H9 (cell line): ENCODE results near the gene BCAS1. TPM values are rescaled to one million over a fixed set of nuclear protein-coding genes. Genes with fewer than 3 reads are reported as not detected.

ENCODE experiments used
- DNase-seq: peaks from one replicate; pipeline ENCODE4 v3.0.0-alpha.2; 2017
- H2AFZ ChIP-seq: one replicate; pipeline ENCODE4 v1.6.1; 2013; ENCODE audit warnings: mild to moderate bottlenecking, low read length, control low read depth, moderate library complexity
- H2AK5ac ChIP-seq: 2 replicates; pipeline ENCODE4 v1.6.1; 2013; ENCODE audit warnings: low read length, control low read depth, mixed read lengths; ENCODE audit not compliant: insufficient read length
- H2BK120ac ChIP-seq: one replicate; pipeline ENCODE4 v1.6.1; 2013; ENCODE audit warnings: low read depth, mild to moderate bottlenecking, low read length, control low read depth, inconsistent platforms; ENCODE audit not compliant: poor library complexity, severe bottlenecking
- H2BK12ac ChIP-seq: 2 replicates; pipeline ENCODE4 v1.6.1; 2013; ENCODE audit warnings: low read length, control low read depth, mixed read lengths, low read depth; ENCODE audit not compliant: insufficient read length
- H2BK15ac ChIP-seq: 2 replicates; pipeline ENCODE4 v1.6.1; 2013; ENCODE audit warnings: low read depth, low read length, control low read depth
- H2BK20ac ChIP-seq: one replicate; pipeline ENCODE4 v1.6.1; 2013; ENCODE audit warnings: low read depth, mild to moderate bottlenecking, low read length, control low read depth, inconsistent platforms; ENCODE audit not compliant: poor library complexity, severe bottlenecking
- H2BK5ac ChIP-seq: 2 replicates; pipeline ENCODE4 v1.6.1; 2013; ENCODE audit warnings: low read length, control low read depth, mixed read lengths; ENCODE audit not compliant: insufficient read length
- H3K14ac ChIP-seq: 2 replicates; pipeline ENCODE4 v1.6.1; 2013; ENCODE audit warnings: low read length, control low read depth; ENCODE audit not compliant: insufficient read depth
- H3K18ac ChIP-seq: 2 replicates; pipeline ENCODE4 v1.6.1; 2013; ENCODE audit warnings: low read depth, mild to moderate bottlenecking, mixed read lengths, low read length, control low read depth; ENCODE audit not compliant: insufficient read length
- H3K23ac ChIP-seq: 2 replicates; pipeline ENCODE4 v1.6.1; 2013; ENCODE audit warnings: low read length, control low read depth, mixed read lengths, low read depth; ENCODE audit not compliant: insufficient read length
- H3K23me2 ChIP-seq: 2 replicates; pipeline ENCODE4 v1.6.1; 2013; ENCODE audit warnings: low read depth, mild to moderate bottlenecking, mixed read lengths, low read length, control low read depth; ENCODE audit not compliant: insufficient read length, poor library complexity, severe bottlenecking
- H3K27ac ChIP-seq: 2 replicates; pipeline ENCODE4 v1.5.1; 2013; ENCODE audit warnings: low read length, control low read depth, mixed read lengths, low read depth; ENCODE audit not compliant: insufficient read length
- H3K27me3 ChIP-seq: 2 replicates; pipeline ENCODE4 v1.6.1; 2013; ENCODE audit warnings: low read length, control low read depth, inconsistent platforms; ENCODE audit not compliant: insufficient read depth
- H3K4ac ChIP-seq: 2 replicates; pipeline ENCODE4 v1.6.1; 2013; ENCODE audit warnings: low read depth, mild to moderate bottlenecking, control low read depth, inconsistent platforms, low read length, moderate library complexity
- H3K4me1 ChIP-seq: 2 replicates; pipeline ENCODE4 v1.6.1; 2013; ENCODE audit warnings: low read length, control low read depth, inconsistent platforms; ENCODE audit not compliant: insufficient read depth
- H3K4me2 ChIP-seq: 2 replicates; pipeline ENCODE4 v1.6.1; 2013; ENCODE audit warnings: low read length, control low read depth, mixed read lengths; ENCODE audit not compliant: insufficient read length, insufficient read depth
- H3K56ac ChIP-seq: 2 replicates; pipeline ENCODE4 v1.6.1; 2013; ENCODE audit warnings: low read depth, mild to moderate bottlenecking, mixed read lengths, low read length, control low read depth; ENCODE audit not compliant: insufficient read length
- H3K79me1 ChIP-seq: 2 replicates; pipeline ENCODE4 v1.6.1; 2013; ENCODE audit warnings: low read depth, mild to moderate bottlenecking, moderate library complexity, low read length, control low read depth, inconsistent platforms; ENCODE audit not compliant: insufficient read depth, poor library complexity, severe bottlenecking
- H3K79me2 ChIP-seq: 2 replicates; pipeline ENCODE4 v1.6.1; 2013; ENCODE audit warnings: low read length, control low read depth, inconsistent platforms; ENCODE audit not compliant: insufficient read depth
- H3K9ac ChIP-seq: 2 replicates; pipeline ENCODE4 v1.6.1; 2013; ENCODE audit warnings: low read length, control low read depth, mixed read lengths; ENCODE audit not compliant: insufficient read length; ENCODE audit errors: extremely low read depth
- H3K9me3 ChIP-seq: one replicate; pipeline ENCODE4 v1.6.1; 2013; ENCODE audit warnings: low read depth, low read length, inconsistent platforms; ENCODE audit not compliant: control insufficient read depth
- H3T11ph ChIP-seq: one replicate; pipeline ENCODE4 v1.6.1; 2013; ENCODE audit warnings: mild to moderate bottlenecking, low read length, control low read depth, inconsistent platforms
- H4K20me1 ChIP-seq: one replicate; pipeline ENCODE4 v1.6.1; 2013; ENCODE audit not compliant: control insufficient read depth, insufficient read length, insufficient read depth
- H4K5ac ChIP-seq: 2 replicates; pipeline ENCODE4 v1.6.1; 2013; ENCODE audit warnings: low read depth, mild to moderate bottlenecking, mixed read lengths, low read length, control low read depth; ENCODE audit not compliant: insufficient read length
- H4K8ac ChIP-seq: replicated peaks from 2 replicates; pipeline ENCODE4 v1.6.1; 2013; ENCODE audit warnings: low read length, control low read depth, mixed read lengths, low read depth; ENCODE audit not compliant: insufficient read length
- H4K91ac ChIP-seq: 2 replicates; pipeline ENCODE4 v1.6.1; 2013; ENCODE audit warnings: low read depth, mild to moderate bottlenecking, moderate library complexity, mixed read lengths, low read length, control low read depth; ENCODE audit not compliant: insufficient read length
- H3K27ac Mint-ChIP-seq, 3 experiments: 2 replicates in 2 of 3; 3 replicates in 1 of 3; pipeline ENCODE4 v1.8.0; 2020 to 2021; ENCODE audit warnings: mixed read lengths in 3 of 3, mild to moderate bottlenecking in 1 of 3, moderate library complexity in 1 of 3
- H3K27me3 Mint-ChIP-seq: 2 replicates; pipeline ENCODE4 v1.8.0; 2021; ENCODE audit warnings: low read depth, mild to moderate bottlenecking, moderate library complexity, mixed read lengths
- H3K36me3 Mint-ChIP-seq, 3 experiments: 2 replicates in 2 of 3; 3 replicates in 1 of 3; pipeline ENCODE4 v1.8.0; 2020 to 2021; ENCODE audit warnings: low read depth in 3 of 3, mixed read lengths in 3 of 3; ENCODE audit not compliant: insufficient read depth in 1 of 3
- H3K4me1 Mint-ChIP-seq, 2 experiments: 2 replicates each; pipeline ENCODE4 v1.8.0; 2020; ENCODE audit warnings: mixed read lengths in 2 of 2
- H3K4me3 Mint-ChIP-seq, 2 experiments: 2 replicates in 1 of 2; 3 replicates in 1 of 2; pipeline ENCODE4 v1.8.0; 2020 to 2021; ENCODE audit warnings: mild to moderate bottlenecking in 2 of 2, mixed read lengths in 2 of 2, moderate library complexity in 1 of 2
- H3K9me3 Mint-ChIP-seq, 2 experiments: 2 replicates in 1 of 2; 3 replicates in 1 of 2; pipeline ENCODE4 v1.8.0; 2020; ENCODE audit warnings: mild to moderate bottlenecking in 2 of 2, mixed read lengths in 2 of 2, moderate library complexity in 1 of 2
- WGBS: extraction: QIAGEN DNeasy Blood & Tissue Kit; methylation state at CpG from one replicate; pipeline ENCODE4 v1.1.7; 2013; ENCODE audit warnings: missing lambda C conversion rate, low lambda C conversion rate, mixed read lengths; ENCODE audit not compliant: insufficient read length; ENCODE audit errors: extremely low coverage; 5-methylcytosine and 5-hydroxymethylcytosine counted together
- total RNA-seq: library from RNA; stranded (reverse); gene quantifications from 2 replicates; pipeline ENCODE4 v1.2.1, GENCODE V29; 2021
- TF ChIP-seq, protein P1 (sequence below): fragments of 200-600 bp; sonication (generic); conservative IDR thresholded peaks from 3 replicates; pipeline ENCODE4 v1.8.0; 2021; ENCODE audit warnings: antibody characterized with exemption, mild to moderate bottlenecking

BCAS1 gene
- total RNA-seq, 1 experiment from 2014 or later, result 0.15 TPM

DNA sequence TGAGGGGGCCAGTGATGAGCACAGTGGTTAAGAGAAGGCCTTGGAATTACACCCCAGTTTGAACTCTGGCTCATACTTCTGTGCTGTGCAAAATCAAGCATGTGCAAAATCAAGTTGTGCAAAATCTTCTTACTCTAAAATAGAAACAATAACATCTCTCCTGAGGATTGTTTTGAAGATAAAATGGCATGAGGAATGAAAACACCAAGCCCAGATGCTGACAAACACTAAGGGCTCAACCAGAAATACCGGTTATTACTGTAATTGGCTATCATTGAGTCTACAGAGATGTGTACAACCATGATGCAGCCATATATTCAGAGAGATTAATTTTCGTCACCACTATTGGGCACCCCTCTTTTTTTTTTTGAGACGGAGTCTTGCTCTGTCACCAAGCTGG lies 5.9 kb upstream of the BCAS1 start:
- no peak overlapping the region for H3K4ac ChIP-seq
- H3K79me1 ChIP-seq, result no peaks in the 10 kb centered on the region
- no peak overlapping the region for H4K8ac ChIP-seq
- Mint-ChIP-seq H3K4me1 (no peaks in the 10 kb centered on the region), H3K4me3 (no peak overlapping the region), H3K27me3 (peaks cover 4% of the 10 kb centered on the region; the same call in 1 of the 2 replicates), H3K36me3 (no peaks in the 10 kb centered on the region; a peak in 1 of 7 replicates), H3K27ac (no peak overlapping the region), H3K9me3 (no peaks in the 10 kb centered on the region)
- no peak overlapping the region for H3K56ac ChIP-seq
- DNase-seq, result no peak
- H2BK15ac ChIP-seq, result no peak overlapping the region
- no peak overlapping the region for H4K91ac ChIP-seq
- no peak overlapping the region for H2AK5ac ChIP-seq
- H3K4me1 ChIP-seq, result no peaks in the 10 kb centered on the region
- no peak overlapping the region for H3K23ac ChIP-seq
- no peak overlapping the region for H3K14ac ChIP-seq
- H3K27me3 ChIP-seq, result no peaks in the 10 kb centered on the region
- H2BK5ac ChIP-seq, result no peak overlapping the region
- no peak overlapping the region for H2AFZ ChIP-seq
- H3K18ac ChIP-seq, result no peak overlapping the region
- H2BK12ac ChIP-seq, result no peak overlapping the region
- H3K9ac ChIP-seq, result no peak overlapping the region
- H2BK120ac ChIP-seq, result no peak overlapping the region
- H3K27ac ChIP-seq, result no peak overlapping the region
- no peaks in the 10 kb centered on the region for H3K79me2 ChIP-seq
- no CpG with 5 or more reads among the region's 3 CpGs for WGBS
- H4K20me1 ChIP-seq, result no peaks in the 10 kb centered on the region
- no peak overlapping the region for H4K5ac ChIP-seq
- H3K4me2 ChIP-seq, result no peak overlapping the region
- H2BK20ac ChIP-seq, result no peak overlapping the region
- H3K23me2 ChIP-seq, result no peaks in the 10 kb centered on the region
- H3T11ph ChIP-seq, result no peak overlapping the region
- no peaks in the 10 kb centered on the region for H3K9me3 ChIP-seq
- TF ChIP-seq, protein P1, sequence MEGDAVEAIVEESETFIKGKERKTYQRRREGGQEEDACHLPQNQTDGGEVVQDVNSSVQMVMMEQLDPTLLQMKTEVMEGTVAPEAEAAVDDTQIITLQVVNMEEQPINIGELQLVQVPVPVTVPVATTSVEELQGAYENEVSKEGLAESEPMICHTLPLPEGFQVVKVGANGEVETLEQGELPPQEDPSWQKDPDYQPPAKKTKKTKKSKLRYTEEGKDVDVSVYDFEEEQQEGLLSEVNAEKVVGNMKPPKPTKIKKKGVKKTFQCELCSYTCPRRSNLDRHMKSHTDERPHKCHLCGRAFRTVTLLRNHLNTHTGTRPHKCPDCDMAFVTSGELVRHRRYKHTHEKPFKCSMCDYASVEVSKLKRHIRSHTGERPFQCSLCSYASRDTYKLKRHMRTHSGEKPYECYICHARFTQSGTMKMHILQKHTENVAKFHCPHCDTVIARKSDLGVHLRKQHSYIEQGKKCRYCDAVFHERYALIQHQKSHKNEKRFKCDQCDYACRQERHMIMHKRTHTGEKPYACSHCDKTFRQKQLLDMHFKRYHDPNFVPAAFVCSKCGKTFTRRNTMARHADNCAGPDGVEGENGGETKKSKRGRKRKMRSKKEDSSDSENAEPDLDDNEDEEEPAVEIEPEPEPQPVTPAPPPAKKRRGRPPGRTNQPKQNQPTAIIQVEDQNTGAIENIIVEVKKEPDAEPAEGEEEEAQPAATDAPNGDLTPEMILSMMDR, result no peak
